ENCODE data around the gene EIF4G3.

- TF ChIP-seq EZH2 (IDR thresholded peaks at IDR 0.05; ENCODE audit: borderline replicate concordance, insufficient read depth, low read depth, low read length, poor library complexity, severe bottlenecking), result no peak
- TF ChIP-seq CTCF (IDR thresholded peaks at IDR 0.05), result no peak
These were observed 62.3 kb downstream of the EIF4G3 start for GRCh38 chr1:21114431-21114830.
